WTC11 (cell line): ENCODE data around the gene GALNT17.

Experiments used
- CBFB ChIP-seq: sonication (generic); formaldehyde crosslinking; IDR thresholded peaks from 2 replicates; pipeline ENCODE4 v1.8.1; 2022; ENCODE audit warnings: mild to moderate bottlenecking, low read depth, missing genetic modification reagents
- EMX1 ChIP-seq: fragments of 250-450 bp; sonication (Bioruptor Pico); IDR thresholded peaks from 2 replicates; pipeline ENCODE4 v1.8.0; 2021; ENCODE audit warnings: mild to moderate bottlenecking
- ESRRA ChIP-seq: sonication (generic); formaldehyde crosslinking; IDR thresholded peaks from 2 replicates; pipeline ENCODE4 v1.8.1; 2022; ENCODE audit warnings: mild to moderate bottlenecking, missing genetic modification reagents, borderline replicate concordance
- FOXK1 ChIP-seq: sonication (generic); formaldehyde crosslinking; IDR thresholded peaks from 2 replicates; pipeline ENCODE4 v1.8.0; 2022; ENCODE audit warnings: mild to moderate bottlenecking, moderate library complexity, missing genetic modification reagents
- NR2C2 ChIP-seq: sonication (generic); formaldehyde crosslinking; IDR thresholded peaks from 2 replicates; pipeline ENCODE4 v1.8.0; 2022; ENCODE audit warnings: mild to moderate bottlenecking, missing genetic modification reagents
- SP1 ChIP-seq: sonication (generic); formaldehyde crosslinking; conservative IDR thresholded peaks from 2 replicates; pipeline ENCODE4 v1.8.1; 2022; ENCODE audit warnings: missing genetic modification reagents
- TEAD1 ChIP-seq: sonication (generic); formaldehyde crosslinking; IDR thresholded peaks from 2 replicates; pipeline ENCODE4 v1.8.0; 2022; ENCODE audit warnings: mild to moderate bottlenecking, missing genetic modification reagents
- ZBTB21 ChIP-seq: sonication (generic); formaldehyde crosslinking; IDR thresholded peaks from 2 replicates; pipeline ENCODE4 v1.8.1; 2023; ENCODE audit warnings: mild to moderate bottlenecking, missing genetic modification reagents, borderline replicate concordance
- ZNF416 ChIP-seq: fragments of 250-450 bp; sonication (Bioruptor Pico); IDR thresholded peaks from 2 replicates; pipeline ENCODE4 v1.9.0; 2021; ENCODE audit warnings: mild to moderate bottlenecking, inconsistent platforms
- TF ChIP-seq, protein P1 (sequence below): fragments of 200-600 bp; IDR thresholded peaks from 2 replicates; pipeline ENCODE4 v1.8.0; 2022; ENCODE audit warnings: antibody characterized with exemption
- TF ChIP-seq, protein P2 (sequence below): sonication (generic); formaldehyde crosslinking; IDR thresholded peaks from 2 replicates; pipeline ENCODE4 v1.8.1; 2023; ENCODE audit warnings: mild to moderate bottlenecking, missing genetic modification reagents, moderate library complexity
- TF ChIP-seq, protein P3 (sequence below): sonication (generic); formaldehyde crosslinking; IDR thresholded peaks from 2 replicates; pipeline ENCODE4 v1.8.0; 2022; ENCODE audit warnings: mild to moderate bottlenecking, missing genetic modification reagents

DNA sequence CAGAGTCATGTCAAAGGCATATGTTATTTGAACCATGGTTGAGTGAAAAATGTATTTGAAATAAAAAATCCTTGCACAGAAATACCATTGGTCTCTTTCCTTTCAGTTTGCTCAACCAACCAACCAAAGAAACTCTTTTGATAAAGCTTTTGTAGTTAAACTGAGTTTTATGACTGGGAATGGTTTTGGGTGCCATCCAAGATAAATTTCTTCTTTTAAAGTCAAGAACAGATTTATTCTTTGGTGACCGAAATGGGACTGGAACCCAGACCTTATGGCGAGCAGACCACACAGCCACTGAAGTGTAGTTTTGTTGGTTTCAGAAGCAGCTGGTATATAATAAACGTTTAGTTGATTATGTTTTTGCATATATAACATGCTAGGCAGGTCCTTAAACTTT, 2.8 kb upstream of the GALNT17 start:
- TF ChIP-seq, protein P1, sequence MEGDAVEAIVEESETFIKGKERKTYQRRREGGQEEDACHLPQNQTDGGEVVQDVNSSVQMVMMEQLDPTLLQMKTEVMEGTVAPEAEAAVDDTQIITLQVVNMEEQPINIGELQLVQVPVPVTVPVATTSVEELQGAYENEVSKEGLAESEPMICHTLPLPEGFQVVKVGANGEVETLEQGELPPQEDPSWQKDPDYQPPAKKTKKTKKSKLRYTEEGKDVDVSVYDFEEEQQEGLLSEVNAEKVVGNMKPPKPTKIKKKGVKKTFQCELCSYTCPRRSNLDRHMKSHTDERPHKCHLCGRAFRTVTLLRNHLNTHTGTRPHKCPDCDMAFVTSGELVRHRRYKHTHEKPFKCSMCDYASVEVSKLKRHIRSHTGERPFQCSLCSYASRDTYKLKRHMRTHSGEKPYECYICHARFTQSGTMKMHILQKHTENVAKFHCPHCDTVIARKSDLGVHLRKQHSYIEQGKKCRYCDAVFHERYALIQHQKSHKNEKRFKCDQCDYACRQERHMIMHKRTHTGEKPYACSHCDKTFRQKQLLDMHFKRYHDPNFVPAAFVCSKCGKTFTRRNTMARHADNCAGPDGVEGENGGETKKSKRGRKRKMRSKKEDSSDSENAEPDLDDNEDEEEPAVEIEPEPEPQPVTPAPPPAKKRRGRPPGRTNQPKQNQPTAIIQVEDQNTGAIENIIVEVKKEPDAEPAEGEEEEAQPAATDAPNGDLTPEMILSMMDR: no peak
- TF ChIP-seq SP1 (no peak), ZNF416 (CRISPR knock-in tag) (no peak), EMX1 (no peak), CBFB (CRISPR knock-in tag) (no peak), TEAD1 (CRISPR knock-in tag) (no peak), NR2C2 (CRISPR knock-in tag) (no peak), ESRRA (CRISPR knock-in tag) (no peak), ZBTB21 (CRISPR knock-in tag) (no peak), FOXK1 (CRISPR knock-in tag) (no peak)
- TF ChIP-seq, protein P2, sequence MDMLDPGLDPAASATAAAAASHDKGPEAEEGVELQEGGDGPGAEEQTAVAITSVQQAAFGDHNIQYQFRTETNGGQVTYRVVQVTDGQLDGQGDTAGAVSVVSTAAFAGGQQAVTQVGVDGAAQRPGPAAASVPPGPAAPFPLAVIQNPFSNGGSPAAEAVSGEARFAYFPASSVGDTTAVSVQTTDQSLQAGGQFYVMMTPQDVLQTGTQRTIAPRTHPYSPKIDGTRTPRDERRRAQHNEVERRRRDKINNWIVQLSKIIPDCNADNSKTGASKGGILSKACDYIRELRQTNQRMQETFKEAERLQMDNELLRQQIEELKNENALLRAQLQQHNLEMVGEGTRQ: no peak
- TF ChIP-seq, protein P3, sequence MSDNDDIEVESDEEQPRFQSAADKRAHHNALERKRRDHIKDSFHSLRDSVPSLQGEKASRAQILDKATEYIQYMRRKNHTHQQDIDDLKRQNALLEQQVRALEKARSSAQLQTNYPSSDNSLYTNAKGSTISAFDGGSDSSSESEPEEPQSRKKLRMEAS (CRISPR knock-in tag): no peak
